ENCODE results near the gene SRSF3.

Gene SRSF3

DNA sequence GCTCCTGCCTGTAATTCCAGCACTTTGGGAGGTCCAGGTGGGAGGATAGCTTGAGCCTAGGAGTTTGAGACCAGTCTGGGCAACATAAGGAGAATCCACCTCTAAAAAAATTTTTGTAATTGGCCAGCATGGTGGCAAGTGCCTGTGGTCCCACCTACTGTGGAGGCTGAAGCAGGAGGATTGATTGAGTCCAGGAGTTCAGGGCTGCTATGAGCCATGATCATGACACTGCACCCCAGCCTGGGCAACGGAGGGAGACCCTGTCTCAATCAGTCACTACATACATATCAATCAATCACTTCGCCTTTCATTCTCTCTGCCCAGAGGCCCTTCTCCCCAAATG is 45.8 kb upstream of the SRSF3 start (continued):
- TF ChIP-seq, protein P1, sequence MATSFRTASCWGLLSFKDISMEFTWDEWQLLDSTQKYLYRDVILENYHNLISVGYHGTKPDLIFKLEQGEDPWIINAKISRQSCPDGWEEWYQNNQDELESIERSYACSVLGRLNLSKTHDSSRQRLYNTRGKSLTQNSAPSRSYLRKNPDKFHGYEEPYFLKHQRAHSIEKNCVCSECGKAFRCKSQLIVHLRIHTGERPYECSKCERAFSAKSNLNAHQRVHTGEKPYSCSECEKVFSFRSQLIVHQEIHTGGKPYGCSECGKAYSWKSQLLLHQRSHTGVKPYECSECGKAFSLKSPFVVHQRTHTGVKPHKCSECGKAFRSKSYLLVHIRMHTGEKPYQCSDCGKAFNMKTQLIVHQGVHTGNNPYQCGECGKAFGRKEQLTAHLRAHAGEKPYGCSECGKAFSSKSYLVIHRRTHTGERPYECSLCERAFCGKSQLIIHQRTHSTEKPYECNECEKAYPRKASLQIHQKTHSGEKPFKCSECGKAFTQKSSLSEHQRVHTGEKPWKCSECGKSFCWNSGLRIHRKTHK (tag by site-specific recombination; IDR thresholded peaks at IDR 0.05), result no peak
- TF ChIP-seq WT1 (tag by site-specific recombination; IDR thresholded peaks at IDR 0.05), result no peak
- no peak for TF ChIP-seq ZNF311 (tag by site-specific recombination; IDR thresholded peaks at IDR 0.05; ENCODE audit: borderline replicate concordance)
- TF ChIP-seq, protein P2, sequence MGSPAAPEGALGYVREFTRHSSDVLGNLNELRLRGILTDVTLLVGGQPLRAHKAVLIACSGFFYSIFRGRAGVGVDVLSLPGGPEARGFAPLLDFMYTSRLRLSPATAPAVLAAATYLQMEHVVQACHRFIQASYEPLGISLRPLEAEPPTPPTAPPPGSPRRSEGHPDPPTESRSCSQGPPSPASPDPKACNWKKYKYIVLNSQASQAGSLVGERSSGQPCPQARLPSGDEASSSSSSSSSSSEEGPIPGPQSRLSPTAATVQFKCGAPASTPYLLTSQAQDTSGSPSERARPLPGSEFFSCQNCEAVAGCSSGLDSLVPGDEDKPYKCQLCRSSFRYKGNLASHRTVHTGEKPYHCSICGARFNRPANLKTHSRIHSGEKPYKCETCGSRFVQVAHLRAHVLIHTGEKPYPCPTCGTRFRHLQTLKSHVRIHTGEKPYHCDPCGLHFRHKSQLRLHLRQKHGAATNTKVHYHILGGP (tag by site-specific recombination; IDR thresholded peaks at IDR 0.05), result no peak
- TF ChIP-seq ZNF2 (tag by site-specific recombination; IDR thresholded peaks at IDR 0.05), result no peak
- TF ChIP-seq, protein P3, sequence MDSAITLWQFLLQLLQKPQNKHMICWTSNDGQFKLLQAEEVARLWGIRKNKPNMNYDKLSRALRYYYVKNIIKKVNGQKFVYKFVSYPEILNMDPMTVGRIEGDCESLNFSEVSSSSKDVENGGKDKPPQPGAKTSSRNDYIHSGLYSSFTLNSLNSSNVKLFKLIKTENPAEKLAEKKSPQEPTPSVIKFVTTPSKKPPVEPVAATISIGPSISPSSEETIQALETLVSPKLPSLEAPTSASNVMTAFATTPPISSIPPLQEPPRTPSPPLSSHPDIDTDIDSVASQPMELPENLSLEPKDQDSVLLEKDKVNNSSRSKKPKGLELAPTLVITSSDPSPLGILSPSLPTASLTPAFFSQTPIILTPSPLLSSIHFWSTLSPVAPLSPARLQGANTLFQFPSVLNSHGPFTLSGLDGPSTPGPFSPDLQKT (IDR thresholded peaks at IDR 0.05; ENCODE audit: borderline replicate concordance, low read depth, low read length), result no peak
- no peak for TF ChIP-seq ZNF341 (tag by site-specific recombination; IDR thresholded peaks at IDR 0.05; ENCODE audit: low read depth)
- TF ChIP-seq TCF7L2 (IDR thresholded peaks at IDR 0.05; ENCODE audit: borderline replicate concordance, low read depth, low read length), result no peak

DNA sequence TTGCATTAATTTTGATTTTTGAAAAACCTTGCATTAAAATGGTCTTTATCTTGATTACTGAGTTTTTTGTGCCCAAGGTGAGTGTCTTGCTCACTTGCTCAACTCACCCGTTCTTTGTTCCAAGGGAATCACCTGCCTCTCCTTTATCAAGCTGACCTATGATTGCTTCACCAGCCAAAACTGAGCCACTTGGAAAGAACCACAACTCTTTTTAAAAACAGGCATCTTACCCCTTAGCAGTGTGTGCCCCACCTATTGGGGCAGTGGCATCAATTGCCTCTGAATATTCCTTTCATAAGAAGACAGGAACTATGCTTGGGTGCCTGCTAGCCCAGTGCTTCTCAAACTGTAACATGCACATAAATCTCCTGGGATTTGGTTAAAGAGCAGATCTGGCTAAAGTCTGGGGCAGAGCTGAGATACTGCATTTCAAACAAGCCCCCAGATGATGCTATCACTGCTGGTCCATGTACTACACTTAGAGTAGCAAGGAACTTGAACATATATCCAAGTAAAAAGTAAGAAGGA is 43.6 kb upstream of the SRSF3 start:
- H3K27ac ChIP-seq (ENCODE audit: extremely low read depth, low read depth, low read length), result no peak overlapping the region
- H3K36me3 ChIP-seq (ENCODE audit: control insufficient read depth in 2 of 2, insufficient read depth in 1 of 2, low read length in 2 of 2), result no peaks in the 10 kb centered on the region
- H3K4me3 ChIP-seq (ENCODE audit: low read depth, low read length), result no peak overlapping the region
- POLR2A ChIA-PET, result no interaction called here
- H3K9me3 ChIP-seq (ENCODE audit: control insufficient read depth, insufficient read depth, low read depth, low read length), result no peaks in the 10 kb centered on the region
- H3K4me1 ChIP-seq (ENCODE audit: control insufficient read depth, insufficient read depth, low read length), result peaks cover 5% of the 10 kb centered on the region; the same call in 1 of the 2 replicates
- CTCF ChIA-PET, result interaction anchor here (0.6 kb wide), 1 partner anchor 36 kb away, joined by 3 read pairs; no protein-coding TSS in a partner anchor
- TF ChIP-seq, protein P4, sequence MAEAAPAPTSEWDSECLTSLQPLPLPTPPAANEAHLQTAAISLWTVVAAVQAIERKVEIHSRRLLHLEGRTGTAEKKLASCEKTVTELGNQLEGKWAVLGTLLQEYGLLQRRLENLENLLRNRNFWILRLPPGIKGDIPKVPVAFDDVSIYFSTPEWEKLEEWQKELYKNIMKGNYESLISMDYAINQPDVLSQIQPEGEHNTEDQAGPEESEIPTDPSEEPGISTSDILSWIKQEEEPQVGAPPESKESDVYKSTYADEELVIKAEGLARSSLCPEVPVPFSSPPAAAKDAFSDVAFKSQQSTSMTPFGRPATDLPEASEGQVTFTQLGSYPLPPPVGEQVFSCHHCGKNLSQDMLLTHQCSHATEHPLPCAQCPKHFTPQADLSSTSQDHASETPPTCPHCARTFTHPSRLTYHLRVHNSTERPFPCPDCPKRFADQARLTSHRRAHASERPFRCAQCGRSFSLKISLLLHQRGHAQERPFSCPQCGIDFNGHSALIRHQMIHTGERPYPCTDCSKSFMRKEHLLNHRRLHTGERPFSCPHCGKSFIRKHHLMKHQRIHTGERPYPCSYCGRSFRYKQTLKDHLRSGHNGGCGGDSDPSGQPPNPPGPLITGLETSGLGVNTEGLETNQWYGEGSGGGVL (tag by site-specific recombination; IDR thresholded peaks at IDR 0.05), result no peak
- TF ChIP-seq ZNF621 (tag by site-specific recombination; IDR thresholded peaks at IDR 0.05), result no peak
- no peak for TF ChIP-seq IKZF3 (tag by site-specific recombination; IDR thresholded peaks at IDR 0.05)
- TF ChIP-seq ZNF501 (tag by site-specific recombination; IDR thresholded peaks at IDR 0.05), result no peak
- TF ChIP-seq, protein P5, sequence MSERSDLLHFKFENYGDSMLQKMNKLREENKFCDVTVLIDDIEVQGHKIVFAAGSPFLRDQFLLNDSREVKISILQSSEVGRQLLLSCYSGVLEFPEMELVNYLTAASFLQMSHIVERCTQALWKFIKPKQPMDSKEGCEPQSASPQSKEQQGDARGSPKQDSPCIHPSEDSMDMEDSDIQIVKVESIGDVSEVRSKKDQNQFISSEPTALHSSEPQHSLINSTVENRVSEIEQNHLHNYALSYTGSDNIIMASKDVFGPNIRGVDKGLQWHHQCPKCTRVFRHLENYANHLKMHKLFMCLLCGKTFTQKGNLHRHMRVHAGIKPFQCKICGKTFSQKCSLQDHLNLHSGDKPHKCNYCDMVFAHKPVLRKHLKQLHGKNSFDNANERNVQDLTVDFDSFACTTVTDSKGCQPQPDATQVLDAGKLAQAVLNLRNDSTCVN (tag by site-specific recombination; optimal IDR thresholded peaks at IDR 0.05), result no peak
- no peak for TF ChIP-seq ZNF37A (tag by site-specific recombination; IDR thresholded peaks at IDR 0.05)
- TF ChIP-seq, protein P6, sequence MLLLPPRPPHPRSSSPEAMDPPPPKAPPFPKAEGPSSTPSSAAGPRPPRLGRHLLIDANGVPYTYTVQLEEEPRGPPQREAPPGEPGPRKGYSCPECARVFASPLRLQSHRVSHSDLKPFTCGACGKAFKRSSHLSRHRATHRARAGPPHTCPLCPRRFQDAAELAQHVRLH (tag by site-specific recombination; IDR thresholded peaks at IDR 0.05), result no peak
- TF ChIP-seq, protein P7, sequence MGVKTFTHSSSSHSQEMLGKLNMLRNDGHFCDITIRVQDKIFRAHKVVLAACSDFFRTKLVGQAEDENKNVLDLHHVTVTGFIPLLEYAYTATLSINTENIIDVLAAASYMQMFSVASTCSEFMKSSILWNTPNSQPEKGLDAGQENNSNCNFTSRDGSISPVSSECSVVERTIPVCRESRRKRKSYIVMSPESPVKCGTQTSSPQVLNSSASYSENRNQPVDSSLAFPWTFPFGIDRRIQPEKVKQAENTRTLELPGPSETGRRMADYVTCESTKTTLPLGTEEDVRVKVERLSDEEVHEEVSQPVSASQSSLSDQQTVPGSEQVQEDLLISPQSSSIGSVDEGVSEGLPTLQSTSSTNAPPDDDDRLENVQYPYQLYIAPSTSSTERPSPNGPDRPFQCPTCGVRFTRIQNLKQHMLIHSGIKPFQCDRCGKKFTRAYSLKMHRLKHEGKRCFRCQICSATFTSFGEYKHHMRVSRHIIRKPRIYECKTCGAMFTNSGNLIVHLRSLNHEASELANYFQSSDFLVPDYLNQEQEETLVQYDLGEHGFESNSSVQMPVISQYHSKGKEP (tag by site-specific recombination; IDR thresholded peaks at IDR 0.05), result no peak
- TF ChIP-seq, protein P8, sequence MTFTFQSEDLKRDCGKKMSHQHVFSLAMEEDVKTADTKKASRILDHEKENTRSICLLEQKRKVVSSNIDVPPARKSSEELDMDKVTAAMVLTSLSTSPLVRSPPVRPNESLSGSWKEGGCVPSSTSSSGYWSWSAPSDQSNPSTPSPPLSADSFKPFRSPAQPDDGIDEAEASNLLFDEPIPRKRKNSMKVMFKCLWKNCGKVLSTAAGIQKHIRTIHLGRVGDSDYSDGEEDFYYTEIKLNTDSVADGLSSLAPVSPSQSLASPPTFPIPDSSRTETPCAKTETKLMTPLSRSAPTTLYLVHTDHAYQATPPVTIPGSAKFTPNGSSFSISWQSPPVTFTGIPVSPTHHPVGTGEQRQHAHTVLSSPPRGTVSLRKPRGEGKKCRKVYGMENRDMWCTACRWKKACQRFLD (tag by site-specific recombination; IDR thresholded peaks at IDR 0.05), result no peak
- no peak for TF ChIP-seq ZFP37 (tag by site-specific recombination; IDR thresholded peaks at IDR 0.05)
- TF ChIP-seq ZNF514 (tag by site-specific recombination; IDR thresholded peaks at IDR 0.05), result no peak
- TF ChIP-seq, protein P9, sequence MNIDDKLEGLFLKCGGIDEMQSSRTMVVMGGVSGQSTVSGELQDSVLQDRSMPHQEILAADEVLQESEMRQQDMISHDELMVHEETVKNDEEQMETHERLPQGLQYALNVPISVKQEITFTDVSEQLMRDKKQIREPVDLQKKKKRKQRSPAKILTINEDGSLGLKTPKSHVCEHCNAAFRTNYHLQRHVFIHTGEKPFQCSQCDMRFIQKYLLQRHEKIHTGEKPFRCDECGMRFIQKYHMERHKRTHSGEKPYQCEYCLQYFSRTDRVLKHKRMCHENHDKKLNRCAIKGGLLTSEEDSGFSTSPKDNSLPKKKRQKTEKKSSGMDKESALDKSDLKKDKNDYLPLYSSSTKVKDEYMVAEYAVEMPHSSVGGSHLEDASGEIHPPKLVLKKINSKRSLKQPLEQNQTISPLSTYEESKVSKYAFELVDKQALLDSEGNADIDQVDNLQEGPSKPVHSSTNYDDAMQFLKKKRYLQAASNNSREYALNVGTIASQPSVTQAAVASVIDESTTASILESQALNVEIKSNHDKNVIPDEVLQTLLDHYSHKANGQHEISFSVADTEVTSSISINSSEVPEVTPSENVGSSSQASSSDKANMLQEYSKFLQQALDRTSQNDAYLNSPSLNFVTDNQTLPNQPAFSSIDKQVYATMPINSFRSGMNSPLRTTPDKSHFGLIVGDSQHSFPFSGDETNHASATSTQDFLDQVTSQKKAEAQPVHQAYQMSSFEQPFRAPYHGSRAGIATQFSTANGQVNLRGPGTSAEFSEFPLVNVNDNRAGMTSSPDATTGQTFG (tag by site-specific recombination; IDR thresholded peaks at IDR 0.05; ENCODE audit: borderline replicate concordance), result no peak
- no peak for TF ChIP-seq KLF16 (tag by site-specific recombination; IDR thresholded peaks at IDR 0.05)
